Mucosa of descending colon (tissue), 3 donors: Measurements from ENCODE around the gene UGT1A7. TPM values are rescaled to one million over a fixed set of nuclear protein-coding genes. Genes with fewer than 3 reads are reported as not detected.

Experiments
- ATAC-seq: fragments of 200-7000 bp; cut with Tn5 transposase; one replicate; pipeline ENCODE4 v1.9.1; 2020; ENCODE audit warnings: mild to moderate bottlenecking, moderate library complexity
- DNase-seq, 3 donors: peaks; one replicate each; pipeline ENCODE4 v3.0.0-alpha.2; 2020
- H3K36me3 ChIP-seq: fragments of 200-600 bp; one replicate; pipeline ENCODE4 v1.8.0; 2021; ENCODE audit warnings: low read depth, mild to moderate bottlenecking
- H3K4me1 ChIP-seq: fragments of 200-600 bp; one replicate; pipeline ENCODE4 v1.8.0; 2021; ENCODE audit warnings: low read depth, mild to moderate bottlenecking
- H3K4me3 ChIP-seq: fragments of 200-600 bp; one replicate; pipeline ENCODE4 v1.8.0; 2021; ENCODE audit warnings: mild to moderate bottlenecking
- H3K9me3 ChIP-seq: fragments of 200-600 bp; one replicate; pipeline ENCODE4 v1.8.0; 2021; ENCODE audit warnings: mild to moderate bottlenecking
- CTCF ChIP-seq: fragments of 200-600 bp; IDR thresholded peaks from one replicate; pipeline ENCODE4 v1.8.0; 2022; ENCODE audit warnings: antibody characterized with exemption, mild to moderate bottlenecking
- intact Hi-C, 2 donors: fragments of 100-400 bp; cut with DNase I in 1 of 2; cut with micrococcal nuclease in 1 of 2; formaldehyde crosslinking; loops; one replicate each; pipeline versions ENCODE4 v1.11.0 to v1.11.1; 2022; cut with DNase I, micrococcal nuclease
- total RNA-seq, 3 donors: library from RNA; stranded (reverse); fragmentation: NEBNext Ultra II Directional in 2 of 3; extraction: Animal tissue kit (Norgen Biotek cat#: 25700) in 2 of 3; gene quantifications; one replicate each; pipeline versions ENCODE4 v1.2.1 to v1.2.4, GENCODE V29; 2021 to 2023
- donor health status: DM: no; HTN: no; CAD: no; lungs with moderate emphysema.
- donor health status: DM: no; HTN: no; CAD: no.
- donor health status: DM: no; HTN: yes; CAD: no.

The UGT1A7 gene
- total RNA-seq, 3 donors from 2014 or later = 5.4 to 19.5 (median 5.9) TPM

DNA sequence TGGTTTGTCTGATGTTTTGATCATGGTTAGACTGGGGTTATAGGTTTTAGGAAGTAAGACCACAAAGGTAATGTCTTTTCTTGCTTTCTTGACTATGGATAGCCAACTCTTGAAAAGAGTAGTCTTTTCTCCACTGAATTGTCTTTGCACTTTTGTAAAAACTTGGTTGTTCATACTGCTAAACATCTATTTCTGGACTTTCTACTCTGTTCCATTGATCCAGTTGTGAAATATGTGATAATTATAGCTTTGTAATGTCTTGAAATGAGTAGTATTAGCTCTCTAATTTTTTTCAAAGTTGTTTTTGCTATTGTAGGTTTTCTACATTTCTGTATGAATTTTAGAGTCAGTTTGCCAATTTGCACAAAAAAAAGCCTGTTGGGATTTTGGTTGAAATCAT lies 23.1 kb upstream of the UGT1A7 start:
- Histone ChIP-seq H3K36me3 (no peaks in the 10 kb centered on the region), H3K4me1 (no peaks in the 10 kb centered on the region), H3K4me3 (no peak overlapping the region), H3K9me3 (no peaks in the 10 kb centered on the region)
- ATAC-seq (no peak), DNase-seq (no peak)
- TF ChIP-seq CTCF = no peak
- intact Hi-C loops = no loop called here

DNA sequence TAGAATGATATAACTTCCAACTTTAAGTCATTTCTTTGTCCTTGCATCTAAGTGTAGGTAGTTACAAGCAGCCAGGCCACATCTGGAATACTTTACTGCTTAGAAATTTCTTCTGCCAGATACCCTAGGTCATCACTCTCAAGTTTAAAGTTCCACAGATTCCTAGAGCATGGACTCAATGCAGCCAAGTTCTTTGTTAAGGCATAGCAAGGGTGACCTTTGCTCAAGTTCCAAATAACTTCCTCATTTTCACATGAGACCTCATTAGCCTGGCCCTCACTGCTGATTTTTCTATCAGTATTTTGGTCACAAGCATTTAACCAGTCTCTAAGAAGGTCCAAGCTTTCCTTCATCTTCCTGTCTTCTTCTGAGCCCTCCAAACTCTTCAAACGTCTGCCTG lies 17.8 kb upstream of the UGT1A7 start:
- intact Hi-C loops = no loop called here
- no peak for TF ChIP-seq CTCF
- ATAC-seq = no peak
- Histone ChIP-seq H3K4me3 (no peak overlapping the region), H3K4me1 (no peaks in the 10 kb centered on the region), H3K36me3 (no peaks in the 10 kb centered on the region), H3K9me3 (no peaks in the 10 kb centered on the region)
- no peak for DNase-seq

DNA sequence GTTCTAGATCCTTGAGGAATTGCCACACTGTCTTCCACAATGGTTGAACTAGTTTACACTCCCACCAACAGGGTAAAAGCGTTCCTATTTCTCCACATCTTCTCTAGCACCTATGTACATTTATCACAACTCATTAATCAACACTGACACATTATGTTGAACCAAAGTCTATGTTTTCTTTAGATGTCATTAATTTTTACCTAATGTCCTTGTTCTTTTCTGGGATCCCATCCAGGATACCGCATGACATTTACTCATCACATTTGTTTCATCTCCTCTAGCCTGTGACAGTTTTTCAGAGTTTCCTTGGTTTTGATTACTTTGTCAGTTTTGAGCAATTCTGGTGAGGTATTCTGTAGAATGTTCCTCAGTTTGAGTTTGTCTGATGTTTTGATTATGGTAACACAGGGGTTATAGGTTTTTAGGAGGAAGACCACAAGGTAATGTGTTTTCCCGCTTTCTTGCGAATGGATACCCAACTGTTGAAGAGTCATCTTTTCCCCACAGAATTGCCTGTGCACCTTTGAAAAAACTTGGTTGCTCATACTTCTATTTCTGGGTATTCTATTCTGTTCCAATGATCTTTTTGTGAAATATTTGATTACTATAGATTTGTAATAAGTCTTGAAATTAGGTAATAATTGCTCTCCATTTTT lies 13.0 kb upstream of the UGT1A7 start:
- DNase-seq (no peak), ATAC-seq (no peak)
- Histone ChIP-seq H3K4me3 (no peak overlapping the region), H3K36me3 (no peaks in the 10 kb centered on the region), H3K4me1 (no peaks in the 10 kb centered on the region), H3K9me3 (no peaks in the 10 kb centered on the region)
- intact Hi-C loops = no loop called here
- no peak for TF ChIP-seq CTCF

DNA sequence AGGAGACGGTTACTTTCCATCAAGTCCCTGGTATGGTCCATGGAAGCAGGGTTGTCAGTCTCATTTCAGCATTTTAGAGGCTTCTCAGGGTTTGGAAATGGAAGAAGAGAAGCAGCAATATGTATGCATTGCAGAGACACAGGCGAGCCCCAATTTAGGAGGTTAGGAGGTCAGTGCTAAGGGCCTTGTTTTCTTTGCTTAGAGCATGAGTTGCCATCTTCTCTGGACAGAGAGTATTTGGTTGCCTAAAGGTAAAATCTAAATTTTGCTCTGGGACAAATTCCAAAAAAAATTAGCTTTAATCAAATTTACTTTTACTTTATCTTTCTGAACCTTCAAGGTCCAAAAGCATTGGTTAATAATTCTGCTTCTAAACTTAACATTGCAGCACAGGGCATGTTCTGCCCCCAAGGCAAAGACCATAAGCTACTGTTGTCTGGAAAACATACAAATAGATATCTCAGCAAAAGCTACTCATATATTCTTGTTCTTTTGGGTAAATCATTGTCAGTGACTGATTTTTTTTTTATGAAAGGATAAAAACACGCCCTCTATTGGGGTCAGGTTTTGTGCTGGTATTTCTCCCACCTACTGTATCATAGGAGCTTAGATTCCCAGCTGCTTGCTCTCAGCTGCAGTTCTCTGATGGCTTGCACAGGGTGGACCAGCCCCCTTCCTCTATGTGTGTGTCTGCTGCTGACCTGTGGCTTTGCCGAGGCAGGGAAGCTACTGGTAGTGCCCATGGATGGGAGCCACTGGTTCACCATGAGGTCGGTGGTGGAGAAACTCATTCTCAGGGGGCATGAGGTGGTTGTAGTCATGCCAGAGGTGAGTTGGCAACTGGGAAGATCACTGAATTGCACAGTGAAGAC lies 10.2 kb upstream of the UGT1A7 start, which contains the start of gene UGT1A9:
TSS of gene UGT1A9 (plus strand) at position 609 of the 872 bp plus-strand sequence. CDS start at position 646, 37 bp downstream.
- ATAC-seq = no peak
- TF ChIP-seq CTCF = no peak

GRCh38 chr2:233672886-233673285 lies 8.8 kb upstream of the UGT1A7 start:
- no peaks in the 10 kb centered on the region for H3K4me1 ChIP-seq
- no peak for TF ChIP-seq CTCF
- intact Hi-C loops = no loop called here
- H3K36me3 ChIP-seq = no peaks in the 10 kb centered on the region
- H3K9me3 ChIP-seq = no peaks in the 10 kb centered on the region
- no peak for ATAC-seq
- no peak for DNase-seq
- H3K4me3 ChIP-seq = no peak overlapping the region

More for the DNA sequence above, 10.2 kb upstream of the UGT1A7 start, which contains the start of gene UGT1A9:
- intact Hi-C loops = no loop called here
- Histone ChIP-seq H3K4me1 (no peaks in the 10 kb centered on the region), H3K36me3 (no peaks in the 10 kb centered on the region), H3K9me3 (no peaks in the 10 kb centered on the region), H3K4me3 (no peak within 1 kb of the TSS)
- no peak for DNase-seq
